HepG2 (cell line): ENCODE results near the gene C17orf58. TPM values are rescaled to one million over a fixed set of nuclear protein-coding genes. Genes with fewer than 3 reads are reported as not detected.
A peak's percentile ranks its signal among the peaks of the same experiment; 100 is the strongest.

Experiments
- ATAC-seq: fragments of 200-7000 bp; cut with Tn5 transposase; 3 replicates; pipeline ENCODE4 v1.9.1; 2020; ENCODE audit warnings: mild to moderate bottlenecking, moderate library complexity
- BruUV-seq: library from RNA; stranded (reverse); fragments of 400-500 nt; replicated peaks from 2 replicates; lab custom pipeline; 2021; lab: Mats Ljungman, UMichigan
- CTCF ChIA-PET: fragments of 300-600 bp; formaldehyde crosslinking; extraction: SDS; loops from one replicate; lab custom pipeline; 2021; ENCODE audit warnings: low total read pairs, inconsistent platforms, low intra/inter-chr PET ratio; lab: Yijun Ruan, JAX
- POLR2A ChIA-PET: fragments of 350-600 bp; sonication (Branson Sonifier 250); formaldehyde crosslinking; loops from one replicate; lab custom pipeline; 2020; ENCODE audit warnings: antibody characterized with exemption, inconsistent platforms; lab: Yijun Ruan, JAX
- DNase-seq: peaks from one replicate; pipeline ENCODE4 v3.0.0-alpha.2; 2015; ENCODE audit warnings: low spot score
- FAIRE-seq: peaks from 3 replicates; lab custom pipeline; 2011; peaks lifted over from hg19 to GRCh38; lab: Jason Lieb, UNC
- H2AFZ ChIP-seq: one replicate; pipeline ENCODE4 v1.6.1; 2011; ENCODE audit warnings: low read length, inconsistent platforms
- H3K27ac ChIP-seq: fragments of 300-600 bp; 3 replicates; pipeline ENCODE4 v1.8.0; 2011; ENCODE audit warnings: mixed run types, mild to moderate bottlenecking, mixed read lengths, low read length, inconsistent platforms; ENCODE audit not compliant: insufficient read depth; ENCODE audit errors: extremely low read length
- H3K27me3 ChIP-seq, 2 experiments: fragments of 200-600 bp in 1 of 2; 2 replicates in 1 of 2; 3 replicates in 1 of 2; pipeline versions ENCODE4 v1.6.0 to v1.8.0; 2011; ENCODE audit warnings: low read length in 2 of 2, mild to moderate bottlenecking in 2 of 2, moderate library complexity in 2 of 2, inconsistent platforms in 1 of 2; ENCODE audit not compliant: insufficient read depth in 2 of 2, control insufficient read depth in 1 of 2
- H3K36me3 ChIP-seq, 2 experiments: fragments of 200-600 bp in 1 of 2; replicated peaks in 1 of 2; 2 replicates in 1 of 2; 3 replicates in 1 of 2; pipeline versions ENCODE4 v1.5.1 to v1.8.0; 2011; ENCODE audit warnings: low read length in 2 of 2, inconsistent platforms in 1 of 2; ENCODE audit not compliant: insufficient read depth in 2 of 2, control insufficient read depth in 1 of 2
- H3K4me1 ChIP-seq: 2 replicates; pipeline ENCODE4 v1.5.1; 2012; ENCODE audit warnings: low read length, inconsistent platforms; ENCODE audit not compliant: insufficient read depth
- H3K4me2 ChIP-seq: 2 replicates; pipeline ENCODE4 v1.6.0; 2011; ENCODE audit warnings: low read depth, low read length, inconsistent platforms
- H3K4me3 ChIP-seq, 3 experiments: fragments of 200-600 bp in 1 of 3; sonication (generic), shearing (Covaris generic) in 1 of 3; replicated peaks in 1 of 3; 2 replicates each; pipeline ENCODE4 v1.5.1; 2011 to 2016; ENCODE audit warnings: low read length in 3 of 3, inconsistent platforms in 2 of 3, low read depth in 2 of 3, mild to moderate bottlenecking in 2 of 3, control low read depth in 1 of 3, mixed read lengths in 1 of 3; ENCODE audit not compliant: insufficient read depth in 1 of 3
- H3K79me2 ChIP-seq: one replicate; pipeline ENCODE4 v1.6.1; 2011; ENCODE audit warnings: low read length, inconsistent platforms; ENCODE audit not compliant: insufficient read depth
- H3K9ac ChIP-seq: 2 replicates; pipeline ENCODE4 v1.6.0; 2011; ENCODE audit warnings: mild to moderate bottlenecking, low read depth, low read length, inconsistent platforms; ENCODE audit not compliant: insufficient read depth
- H3K9me3 ChIP-seq: 2 replicates; pipeline ENCODE4 v1.5.1; 2012; ENCODE audit warnings: mild to moderate bottlenecking, low read length
- H4K20me1 ChIP-seq: 2 replicates; pipeline ENCODE4 v1.6.0; 2011; ENCODE audit warnings: inconsistent platforms, mild to moderate bottlenecking, low read length, moderate library complexity; ENCODE audit not compliant: insufficient read depth
- ATF7 ChIP-seq, 2 experiments: fragments of 450-650 bp in 1 of 2; sonication (generic) in 1 of 2; formaldehyde crosslinking in 1 of 2; IDR thresholded peaks; 2 replicates each; pipeline versions ENCODE4 v1.4.0 to v1.6.1; 2016 to 2020; ENCODE audit warnings: antibody characterized with exemption in 1 of 2, mild to moderate bottlenecking in 1 of 2, missing genetic modification reagents in 1 of 2
- BORCS8-MEF2B ChIP-seq: sonication (generic); formaldehyde crosslinking; IDR thresholded peaks from 2 replicates; pipeline ENCODE4 v1.8.0; 2022; ENCODE audit warnings: mild to moderate bottlenecking, missing genetic modification reagents
- CENPT ChIP-seq: sonication (generic); formaldehyde crosslinking; IDR thresholded peaks from 2 replicates; pipeline ENCODE4 v1.8.0; 2022; ENCODE audit warnings: low read depth, mild to moderate bottlenecking, moderate library complexity, missing genetic modification reagents
- KLF16 ChIP-seq, 2 experiments: sonication (generic) in 1 of 2; formaldehyde crosslinking in 1 of 2; IDR thresholded peaks; 2 replicates each; pipeline versions ENCODE4 v1.6.1 to v1.8.0; 2016 to 2023; ENCODE audit warnings: missing genetic modification reagents in 2 of 2, missing compliant biosample characterization in 1 of 2
- PPARG ChIP-seq: conservative IDR thresholded peaks from 2 replicates; pipeline ENCODE4 v1.6.1; 2016; ENCODE audit warnings: missing biosample characterization, missing genetic modification reagents
- ZNF83 ChIP-seq: sonication (generic); formaldehyde crosslinking; IDR thresholded peaks from 2 replicates; pipeline ENCODE4 v1.4.0; 2020; ENCODE audit warnings: missing genetic modification reagents, mild to moderate bottlenecking, borderline replicate concordance
- WGBS: methylation state at CpG from one replicate; pipeline ENCODE4 v1.1.6; 2017; ENCODE audit warnings: low lambda C conversion rate; 5-methylcytosine and 5-hydroxymethylcytosine counted together
- in situ Hi-C: cut with HindIII; loops from 2 replicates; pipeline ENCODE4 v1.10.0; 2017; ENCODE audit warnings: low pct_unique_long_range_greater_than_20kb; ENCODE audit not compliant: extremely low pct_ligation_motif_present
- intact Hi-C: fragments of 100-400 bp; cut with micrococcal nuclease; formaldehyde crosslinking; loops from one replicate; pipeline ENCODE4 v1.10.0; 2022; ENCODE audit not compliant: unreplicated experiment
- polyA plus RNA-seq, 8 experiments: library from polyadenylated mRNA; depleted of rRNA in 3 of 8; stranded (reverse) in 7 of 8; unstranded in 1 of 8; fragments of >200 nt; fragmentation: Illumina TruSeq in 4 of 8; extraction: Trizol in 4 of 8; gene quantifications; 2 replicates each; pipeline versions ENCODE4 v1.2.1 to v1.2.3, GENCODE V29; 2011 to 2016; ENCODE audit warnings: low read depth in 4 of 8, missing spikeins in 1 of 8, mixed read lengths in 1 of 8; ENCODE audit not compliant: insufficient read depth in 1 of 8
- total RNA-seq, 5 experiments: library from RNA; depleted of rRNA; stranded (reverse); fragments of >200 nt; fragmentation: Illumina TruSeq; extraction: Trizol; gene quantifications; 2 replicates each; pipeline ENCODE4 v1.2.3, GENCODE V29; 2016; ENCODE audit warnings: low read depth in 1 of 5
- TF ChIP-seq, protein P1 (sequence below): sonication (generic); formaldehyde crosslinking; IDR thresholded peaks from 2 replicates; pipeline ENCODE4 v1.5.0; 2020; ENCODE audit warnings: missing genetic modification reagents

C17orf58 gene
- total and polyA plus RNA-seq, 2 of the 13 experiments (the other 11 are each of a cell fraction or from before 2014, with no cell fraction given): 15.6 to 15.8 TPM

- TF ChIP-seq PPARG (CRISPR knock-in tag) (no peak), CENPT (CRISPR knock-in tag) (no peak), ZNF83 (CRISPR knock-in tag) (no peak), KLF16 (CRISPR knock-in tag; IDR thresholded peaks at IDR 0.05) (no peak)
- whole genome bisulfite sequencing: 96% methylated on average over 3 of the region's 3 CpGs
- H3K4me1 ChIP-seq: no peaks in the 10 kb centered on the region
- no peak overlapping the region for H3K27ac ChIP-seq
- no peak for FAIRE-seq
- no peak; the same call in 2 of the 3 replicates for ATAC-seq
- peaks cover 7 to 36% of the 10 kb centered on the region in 2 experiments for H3K36me3 ChIP-seq
- no peaks in the 10 kb centered on the region for H4K20me1 ChIP-seq
- POLR2A ChIA-PET: no interaction called here
- CTCF ChIA-PET: no interaction called here
- H3K4me3 ChIP-seq: no peak overlapping the region
- no peak overlapping the region for H3K9ac ChIP-seq
- no peaks in the 10 kb centered on the region for H3K79me2 ChIP-seq
- no peak for DNase-seq
- no peaks in the 10 kb centered on the region; a peak in 1 of 5 replicates for H3K27me3 ChIP-seq
- no peak overlapping the region for H2AFZ ChIP-seq
- in situ Hi-C loops (no loop called here), intact Hi-C loops (no loop called here)
- H3K4me2 ChIP-seq: no peak overlapping the region
- BruUV-seq: no TSS peak
- H3K9me3 ChIP-seq: no peaks in the 10 kb centered on the region
Observed at GRCh38 chr17:67959510-67959909, 36.8 kb downstream of the C17orf58 start.

DNA sequence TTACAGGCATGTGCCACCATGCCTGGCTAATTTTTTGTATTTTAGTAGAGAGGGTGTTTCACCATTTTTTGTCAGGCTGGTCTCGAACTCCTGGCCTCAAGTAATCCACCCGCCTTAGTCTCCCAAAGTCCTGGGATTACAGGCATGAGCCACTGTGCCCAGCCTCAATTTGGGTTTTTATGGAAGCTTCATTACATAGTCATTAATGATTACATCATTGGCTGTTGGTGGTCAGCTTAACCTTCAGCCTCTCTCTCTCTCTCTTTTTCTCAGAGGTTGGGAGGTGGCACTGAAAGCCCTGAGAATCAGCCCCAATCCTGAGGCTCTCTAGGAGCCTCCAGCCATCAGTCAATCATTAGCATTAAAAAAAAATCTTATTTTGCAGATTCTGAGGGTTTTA, 45.3 kb downstream of the C17orf58 start:
- TF ChIP-seq ATF7 (IDR thresholded peaks at IDR 0.05) (peak; percentile 77), ATF7 (CRISPR knock-in tag; IDR thresholded peaks at IDR 0.05) (no peak), BORCS8-MEF2B (no peak)
- TF ChIP-seq, protein P1, sequence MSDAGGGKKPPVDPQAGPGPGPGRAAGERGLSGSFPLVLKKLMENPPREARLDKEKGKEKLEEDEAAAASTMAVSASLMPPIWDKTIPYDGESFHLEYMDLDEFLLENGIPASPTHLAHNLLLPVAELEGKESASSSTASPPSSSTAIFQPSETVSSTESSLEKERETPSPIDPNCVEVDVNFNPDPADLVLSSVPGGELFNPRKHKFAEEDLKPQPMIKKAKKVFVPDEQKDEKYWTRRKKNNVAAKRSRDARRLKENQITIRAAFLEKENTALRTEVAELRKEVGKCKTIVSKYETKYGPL (CRISPR knock-in tag): no peak
- WGBS: 94% methylated on average over 2 of the region's 2 CpGs
- Histone ChIP-seq H3K4me3 (no peak overlapping the region), H3K4me1 (no peaks in the 10 kb centered on the region), H3K9me3 (no peaks in the 10 kb centered on the region), H3K4me2 (no peak overlapping the region), H4K20me1 (no peaks in the 10 kb centered on the region), H3K9ac (no peak overlapping the region), H3K36me3 (peaks cover 29 to 71% of the 10 kb centered on the region in 2 experiments), H3K27me3 (no peaks in the 10 kb centered on the region), H3K27ac (no peak overlapping the region), H2AFZ (no peak overlapping the region), H3K79me2 (no peaks in the 10 kb centered on the region)
- DNase-seq: no peak
- CTCF ChIA-PET: no interaction called here
- FAIRE-seq: no peak
- BruUV-seq: no TSS peak
- in situ Hi-C loops (no loop called here), intact Hi-C loops (no loop called here)
- ATAC-seq: no peak
- POLR2A ChIA-PET: no interaction called here
